H1 (cell line): Measurements from ENCODE around the gene CNTF. TPM values are rescaled to one million over a fixed set of nuclear protein-coding genes. Genes with fewer than 3 reads are reported as not detected.

ENCODE experiments used
- CHD7 ChIP-seq: fragments of 300-600 bp; sonication (generic); IDR thresholded peaks from 2 replicates; pipeline ENCODE4 v1.7.1; 2012; ENCODE audit warnings: low read length, moderate library complexity, mild to moderate bottlenecking, inconsistent platforms; ENCODE audit not compliant: insufficient replicate concordance
- polyA plus RNA-seq, 7 experiments: library from polyadenylated mRNA; depleted of rRNA in 3 of 7; stranded (reverse) in 5 of 7; unstranded in 2 of 7; fragments of >200 nt in 5 of 7; fragments of 200-250 nt in 2 of 7; gene quantifications; 1 replicate in 5 of 7; 2 replicates in 1 of 7; 4 replicates in 1 of 7; pipeline versions ENCODE4 v1.2.1 to v1.2.3, GENCODE V29; 2011 to 2013; ENCODE audit warnings: missing spikeins in 2 of 7, mixed read lengths in 2 of 7
- total RNA-seq: library from RNA; stranded (reverse); fragmentation: NEBNext Ultra II Directional; extraction: Animal tissue kit (Norgen Biotek cat#: 25700); gene quantifications from 2 replicates; pipeline ENCODE4 v1.2.1, GENCODE V29; 2021

Gene CNTF
- total and polyA plus RNA-seq, 2 of the 8 experiments (the other 6 are each of a cell fraction or from before 2014, with no cell fraction given): 0.41 to 1.5 TPM

GRCh38 chr11:58616594-58616993 is 5.9 kb upstream of the CNTF start (continued):
- no peak for TF ChIP-seq CHD7
